Measurements from ENCODE around the gene PSME3IP1. TPM values are rescaled to one million over a fixed set of nuclear protein-coding genes. Genes with fewer than 3 reads are reported as not detected.

PSME3IP1 gene
- total and polyA plus RNA-seq, 2 of the 4 experiments (the other 2 are of a cell fraction): 50.2 to 75.2 TPM

DNA sequence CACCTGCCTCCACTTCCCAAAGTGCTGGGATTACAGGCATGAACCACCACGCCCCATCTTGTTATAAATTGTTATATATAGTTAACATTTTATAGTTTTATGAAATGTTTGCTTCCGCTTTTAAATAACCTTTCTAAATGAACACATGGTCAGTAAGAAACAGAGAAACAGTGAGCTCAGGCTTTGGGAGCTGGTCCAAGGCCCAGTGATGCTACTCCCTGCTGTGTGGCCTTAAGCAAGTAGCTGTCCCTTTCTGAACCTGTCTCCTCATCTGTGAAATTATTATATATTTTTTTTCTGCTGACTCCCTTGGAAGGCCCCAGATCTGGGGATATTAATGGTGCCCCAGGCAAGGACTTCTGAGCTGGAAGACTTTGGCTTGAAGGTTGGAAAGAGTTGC lies 74.4 kb downstream of the PSME3IP1 start:
- no peak overlapping the region for H3K14ac ChIP-seq (replicated peaks; ENCODE audit: low read depth, low read length)
- peaks cover 4 to 33% of the 10 kb centered on the region in 2 experiments; a peak in 2 of 4 replicates for H3K79me1 ChIP-seq (ENCODE audit: low read depth in 1 of 2, low read length in 2 of 2)
- H3K56ac ChIP-seq (ENCODE audit: extremely low read depth, insufficient read depth, low read length): no peak overlapping the region
- H3K4me1 ChIP-seq (ENCODE audit: control insufficient read depth, insufficient read depth, low read length): peaks cover 13% of the 10 kb centered on the region
- no peak for TF ChIP-seq POLR2A (IDR thresholded peaks at IDR 0.05; ENCODE audit: low read depth, low read length)
- TF ChIP-seq SMC3 (IDR thresholded peaks at IDR 0.05; ENCODE audit: low read depth, low read length): no peak
- no peak for TF ChIP-seq CHD1 (IDR thresholded peaks at IDR 0.05; ENCODE audit: low read depth, low read length)
- TF ChIP-seq MXI1 (IDR thresholded peaks at IDR 0.05; ENCODE audit: borderline replicate concordance, low read depth, low read length): no peak
- TF ChIP-seq MAFK (IDR thresholded peaks at IDR 0.05; ENCODE audit: low read depth, low read length): no peak
- TF ChIP-seq CEBPB (IDR thresholded peaks at IDR 0.05; ENCODE audit: low read depth, low read length): no peak
- no peak for TF ChIP-seq NFE2L2 (IDR thresholded peaks at IDR 0.05; ENCODE audit: low read depth, low read length)
- TF ChIP-seq, protein P1, sequence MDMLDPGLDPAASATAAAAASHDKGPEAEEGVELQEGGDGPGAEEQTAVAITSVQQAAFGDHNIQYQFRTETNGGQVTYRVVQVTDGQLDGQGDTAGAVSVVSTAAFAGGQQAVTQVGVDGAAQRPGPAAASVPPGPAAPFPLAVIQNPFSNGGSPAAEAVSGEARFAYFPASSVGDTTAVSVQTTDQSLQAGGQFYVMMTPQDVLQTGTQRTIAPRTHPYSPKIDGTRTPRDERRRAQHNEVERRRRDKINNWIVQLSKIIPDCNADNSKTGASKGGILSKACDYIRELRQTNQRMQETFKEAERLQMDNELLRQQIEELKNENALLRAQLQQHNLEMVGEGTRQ (IDR thresholded peaks at IDR 0.05; ENCODE audit: low read depth, low read length): no peak
- TF ChIP-seq RCOR1 (IDR thresholded peaks at IDR 0.05; ENCODE audit: insufficient replicate concordance, low read length): no peak
- TF ChIP-seq MAZ (IDR thresholded peaks at IDR 0.05; ENCODE audit: borderline replicate concordance, low read depth, low read length): no peak
- TF ChIP-seq, protein P2, sequence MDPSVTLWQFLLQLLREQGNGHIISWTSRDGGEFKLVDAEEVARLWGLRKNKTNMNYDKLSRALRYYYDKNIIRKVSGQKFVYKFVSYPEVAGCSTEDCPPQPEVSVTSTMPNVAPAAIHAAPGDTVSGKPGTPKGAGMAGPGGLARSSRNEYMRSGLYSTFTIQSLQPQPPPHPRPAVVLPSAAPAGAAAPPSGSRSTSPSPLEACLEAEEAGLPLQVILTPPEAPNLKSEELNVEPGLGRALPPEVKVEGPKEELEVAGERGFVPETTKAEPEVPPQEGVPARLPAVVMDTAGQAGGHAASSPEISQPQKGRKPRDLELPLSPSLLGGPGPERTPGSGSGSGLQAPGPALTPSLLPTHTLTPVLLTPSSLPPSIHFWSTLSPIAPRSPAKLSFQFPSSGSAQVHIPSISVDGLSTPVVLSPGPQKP (IDR thresholded peaks at IDR 0.05; ENCODE audit: borderline replicate concordance, low read depth, low read length): no peak
- no peak for TF ChIP-seq BHLHE40 (IDR thresholded peaks at IDR 0.05; ENCODE audit: low read depth, low read length)
- no peak for TF ChIP-seq RFX5 (IDR thresholded peaks at IDR 0.05; ENCODE audit: low read depth, low read length)
- TF ChIP-seq RAD21 (IDR thresholded peaks at IDR 0.05; ENCODE audit: low read length): no peak
- H3K9me3 ChIP-seq (ENCODE audit: control insufficient read depth, insufficient read depth, low read length): no peaks in the 10 kb centered on the region
- no peak overlapping the region for H4K8ac ChIP-seq (ENCODE audit: low read depth in 2 of 2, low read length in 2 of 2)
- no peak for ATAC-seq (ENCODE audit: low read depth)
- no TSS peak for BruUV-seq (replicated peaks)
- in situ Hi-C loops (cut with MboI; ENCODE audit: low sequenced_read_pairs): no loop called here
- no peak overlapping the region for H3K4me3 ChIP-seq (ENCODE audit: insufficient read depth, low read depth, low read length)
- H2AK9ac ChIP-seq (replicated peaks; ENCODE audit: low read depth, low read length, poor library complexity): no peak overlapping the region
- intact Hi-C loops (cut with micrococcal nuclease): no loop called here
- no peak overlapping the region for H3K27ac ChIP-seq (ENCODE audit: insufficient read depth, low read length)
- no CpG with 5 or more reads among the region's 2 CpGs for WGBS, 2 experiments (ENCODE audit: extremely low coverage in 2 of 2, insufficient read length in 1 of 2)
- no peak overlapping the region for H2BK15ac ChIP-seq (ENCODE audit: low read depth, low read length)
- H2BK5ac ChIP-seq (ENCODE audit: low read depth, low read length, poor library complexity, severe bottlenecking): no peak overlapping the region
- no peak overlapping the region for H3K18ac ChIP-seq (ENCODE audit: low read depth, low read length)
- H3K27me3 ChIP-seq (ENCODE audit: control insufficient read depth, insufficient read depth, low read length): no peaks in the 10 kb centered on the region
- no peak overlapping the region for H3K4ac ChIP-seq (ENCODE audit: low read depth, low read length)
- H4K91ac ChIP-seq (ENCODE audit: insufficient read depth, low read depth, low read length): no peak overlapping the region
- H3K9me1 ChIP-seq (ENCODE audit: insufficient read depth, low read length): peaks cover 17% of the 10 kb centered on the region
- no peak overlapping the region for H4K5ac ChIP-seq (ENCODE audit: low read depth, low read length)
- no peaks in the 10 kb centered on the region for H3K36me3 ChIP-seq (ENCODE audit: control insufficient read depth, insufficient read depth, low read length)
- no peak overlapping the region for H2AK5ac ChIP-seq (ENCODE audit: low read depth, low read length)
- dilution Hi-C loops (cut with HindIII; ENCODE audit: low sequenced_read_pairs, unreplicated experiment): no loop called here
- no peak overlapping the region for H3K4me2 ChIP-seq (ENCODE audit: low read depth, low read length)
- H3K9ac ChIP-seq (ENCODE audit: low read depth, low read length): no peak overlapping the region
- CTCF ChIA-PET: no interaction called here
- H4K20me1 ChIP-seq (ENCODE audit: insufficient read depth, low read length): peaks cover 11% of the 10 kb centered on the region
- no peak for DNase-seq
- POLR2A ChIA-PET (ENCODE audit: unreplicated experiment): no interaction called here
- H2BK20ac ChIP-seq (ENCODE audit: low read depth, low read length): no peak overlapping the region
- H2BK120ac ChIP-seq (ENCODE audit: low read depth, low read length): no peak overlapping the region
- no peak overlapping the region for H3K23ac ChIP-seq (ENCODE audit: low read depth, low read length)
- H2AFZ ChIP-seq (replicated peaks; ENCODE audit: low read length, poor library complexity): no peak overlapping the region
